ENCODE measurements around the gene LYSMD2. TPM values are rescaled to one million over a fixed set of nuclear protein-coding genes. Genes with fewer than 3 reads are reported as not detected.
"Not testable (repeated sequence)": the region's sequence is repeated elsewhere in the genome, so short reads cannot be mapped to it uniquely, and the experiment has no call there.

Gene LYSMD2, protein sequence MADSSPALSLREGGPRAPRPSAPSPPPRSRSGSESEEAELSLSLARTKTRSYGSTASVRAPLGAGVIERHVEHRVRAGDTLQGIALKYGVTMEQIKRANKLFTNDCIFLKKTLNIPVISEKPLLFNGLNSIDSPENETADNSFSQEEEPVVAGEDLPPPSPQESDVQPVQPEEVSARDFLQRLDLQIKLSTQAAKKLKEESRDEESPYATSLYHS
- 10 to 100 TPM; 10.0 to 16.5 (median 12.7) TPM for total RNA-seq (2021; fragmentation: NEBNext Ultra II Directional; extraction: Animal tissue kit (Norgen Biotek cat#: 25700))
- long read RNA-seq, transcript LYSMD2-201 (3 exons, 1,759 nt): major isoform, 18 of 21 reads
- long read RNA-seq, partial matches to known transcripts: 1 of 21 reads
- long read RNA-seq, other reads (novel, unspliced or antisense): 2 of 21 reads

GRCh38 chr15:51737522-51738305, at the start of gene LYSMD2:
TSS of gene LYSMD2 (minus strand) at chr15:51737655. CDS start at chr15:51737622, 33 bp downstream.
- DNase-seq: no peak
- TF ChIP-seq CTCF (IDR thresholded peaks at IDR 0.05): no peak
- Mint-ChIP-seq H3K9me3 (no peaks in the 10 kb centered on the region), H3K4me3 (peak within 1 kb of the TSS; percentile 89), H3K27me3 (ENCODE audit: insufficient read depth) (no peaks in the 10 kb centered on the region; the same call in none of the 2 replicates), H3K4me1 (ENCODE audit: low read depth) (peaks cover 41% of the 10 kb centered on the region), H3K27ac (peak within 1 kb of the TSS; percentile 68), H3K36me3 (ENCODE audit: low read depth) (no peaks in the 10 kb centered on the region)

DNA sequence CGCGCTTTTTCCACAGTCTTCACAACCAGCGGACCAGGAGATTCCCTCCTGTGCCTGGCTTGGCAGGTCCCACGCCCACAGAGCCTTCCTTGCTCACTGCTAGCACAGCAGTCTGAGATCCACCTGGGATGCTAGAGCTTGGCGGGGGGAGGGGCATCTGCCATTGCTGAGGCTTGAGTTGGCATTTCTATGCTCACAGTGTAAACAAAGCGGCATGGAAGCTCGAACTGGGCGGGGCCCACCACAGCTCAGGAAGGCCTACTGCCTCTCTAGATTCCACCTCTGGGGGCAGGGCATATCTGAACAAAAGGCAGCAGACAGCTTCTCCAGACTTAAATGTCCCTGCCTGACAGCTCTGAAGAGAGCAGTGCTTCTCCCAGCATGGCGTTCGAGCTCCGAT, 49.7 kb upstream of the LYSMD2 start:
- H3K9me3 Mint-ChIP-seq; H3K27me3 Mint-ChIP-seq (ENCODE audit: insufficient read depth); DNase-seq; H3K27ac Mint-ChIP-seq; H3K4me1 Mint-ChIP-seq (ENCODE audit: low read depth); H3K4me3 Mint-ChIP-seq: not testable (repeated sequence)
- H3K36me3 Mint-ChIP-seq (ENCODE audit: low read depth): peaks cover 33% of the 10 kb centered on the region

DNA sequence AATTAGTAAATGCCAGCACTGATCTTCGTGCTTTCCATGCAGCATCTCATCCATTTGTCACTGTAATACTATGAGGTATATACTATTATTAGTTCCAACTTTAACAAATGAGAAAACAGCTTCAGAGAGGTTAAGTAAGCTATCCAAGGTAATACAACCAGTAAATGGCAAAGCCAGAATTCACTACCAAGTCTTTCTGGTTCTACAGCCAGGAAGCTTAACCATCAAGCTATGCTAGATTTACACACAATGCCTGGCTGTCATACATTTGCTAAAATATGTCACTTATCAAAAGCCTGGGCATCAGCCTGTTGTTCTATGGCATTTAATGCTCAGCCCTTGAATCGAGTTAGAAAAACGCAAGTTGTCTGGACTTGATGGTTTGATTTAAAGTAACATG, 46.5 kb upstream of the LYSMD2 start:
- Mint-ChIP-seq H3K27me3 (ENCODE audit: insufficient read depth) (no peaks in the 10 kb centered on the region; the same call in 1 of the 2 replicates), H3K27ac (no peak overlapping the region), H3K36me3 (ENCODE audit: low read depth) (peaks cover 39% of the 10 kb centered on the region), H3K9me3 (no peaks in the 10 kb centered on the region), H3K4me3 (no peak overlapping the region), H3K4me1 (ENCODE audit: low read depth) (no peaks in the 10 kb centered on the region; the same call in 1 of the 2 replicates)
- no peak for DNase-seq
- no peak for TF ChIP-seq CTCF (IDR thresholded peaks at IDR 0.05)

GRCh38 chr15:51782357-51782896, 45.0 kb upstream of the LYSMD2 start:
- H3K4me3 Mint-ChIP-seq: no peak overlapping the region
- no peaks in the 10 kb centered on the region; the same call in 1 of the 2 replicates for H3K4me1 Mint-ChIP-seq (ENCODE audit: low read depth)
- no peak overlapping the region for H3K27ac Mint-ChIP-seq
- H3K36me3 Mint-ChIP-seq (ENCODE audit: low read depth): peaks cover 28% of the 10 kb centered on the region
- DNase-seq: no peak
- peak; percentile 67 for TF ChIP-seq CTCF (IDR thresholded peaks at IDR 0.05)
- no peaks in the 10 kb centered on the region for H3K9me3 Mint-ChIP-seq
- H3K27me3 Mint-ChIP-seq (ENCODE audit: insufficient read depth): no peaks in the 10 kb centered on the region

DNA sequence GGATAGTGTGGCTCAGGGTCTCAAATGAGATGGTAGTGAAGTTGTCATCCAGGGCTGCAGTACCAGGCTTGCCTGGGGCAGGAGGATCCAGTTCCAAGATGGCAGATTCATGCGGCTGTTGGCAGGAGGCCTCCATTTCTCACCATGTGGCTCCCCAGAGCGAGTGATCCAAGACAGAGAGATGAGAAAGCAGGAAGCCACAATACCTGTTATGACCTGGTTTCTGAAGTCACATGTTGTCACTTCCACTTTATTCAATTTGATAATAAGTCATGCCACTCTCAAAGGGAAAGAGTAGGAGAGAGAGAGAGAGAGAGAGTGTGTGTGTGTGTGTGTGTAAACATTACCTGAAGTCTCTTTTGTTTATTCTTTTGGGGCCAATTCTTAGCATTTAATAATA, 44.1 kb upstream of the LYSMD2 start:
- H3K4me1 Mint-ChIP-seq (ENCODE audit: low read depth): no peaks in the 10 kb centered on the region; the same call in 1 of the 2 replicates
- H3K36me3 Mint-ChIP-seq (ENCODE audit: low read depth): peaks cover 26% of the 10 kb centered on the region
- DNase-seq: no peak
- H3K27me3 Mint-ChIP-seq (ENCODE audit: insufficient read depth): no peaks in the 10 kb centered on the region
- no peak overlapping the region for H3K27ac Mint-ChIP-seq
- H3K9me3 Mint-ChIP-seq: no peaks in the 10 kb centered on the region
- TF ChIP-seq CTCF (IDR thresholded peaks at IDR 0.05): no peak
- H3K4me3 Mint-ChIP-seq: no peak overlapping the region
